Esophagus squamous epithelium (tissue), 4 donors: ENCODE data around the gene CD93.

Experiments
- POLR2A ChIP-seq, 4 donors: fragments of 450-650 bp; IDR thresholded peaks; one replicate each; pipeline ENCODE4 v1.6.1; 2017; ENCODE audit warnings: antibody characterized with exemption in 4 of 4, mild to moderate bottlenecking in 4 of 4, moderate library complexity in 3 of 4
- TF ChIP-seq, protein P1 (sequence below), 6 experiments: fragments of 450-650 bp in 4 of 6; fragments of 200-600 bp in 2 of 6; sonication (generic) in 2 of 6; IDR thresholded peaks; one replicate each; pipeline ENCODE4 v1.5.1; 2016 to 2019; ENCODE audit warnings: antibody characterized with exemption in 6 of 6, mild to moderate bottlenecking in 4 of 6, moderate library complexity in 4 of 6

DNA sequence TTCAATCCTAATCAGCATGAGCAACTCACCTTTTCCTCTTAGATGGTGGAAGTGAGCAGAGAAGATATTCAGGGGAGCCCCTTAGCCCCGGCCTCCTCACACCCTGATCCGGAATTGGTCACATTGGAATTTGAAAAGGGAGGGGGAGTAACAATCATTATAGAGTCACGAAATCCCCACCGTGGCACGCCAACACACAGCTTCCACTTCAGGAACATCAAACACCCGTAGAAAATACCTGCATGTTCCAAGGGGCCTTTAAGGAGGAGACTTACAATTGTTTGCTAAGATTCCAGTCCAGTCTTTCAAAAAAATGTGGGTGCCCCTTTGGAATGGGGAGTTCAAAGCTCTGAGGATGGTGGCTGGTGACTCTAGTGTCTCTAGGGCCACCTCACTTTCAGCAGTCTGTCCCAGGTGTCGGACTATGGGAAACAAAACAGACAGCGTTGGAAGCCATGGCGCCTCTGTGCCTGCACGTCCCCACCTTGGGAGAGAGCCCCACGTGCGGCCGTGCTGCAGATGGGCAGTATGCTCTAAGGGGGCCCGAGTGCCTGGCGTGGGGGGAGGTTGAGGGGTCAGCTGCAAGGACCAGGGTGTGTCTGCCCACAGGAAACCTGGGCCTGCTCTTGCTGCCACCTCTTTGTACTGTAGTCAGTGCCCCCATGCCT, 2.4 kb downstream of the CD93 start:
- TF ChIP-seq, protein P1, sequence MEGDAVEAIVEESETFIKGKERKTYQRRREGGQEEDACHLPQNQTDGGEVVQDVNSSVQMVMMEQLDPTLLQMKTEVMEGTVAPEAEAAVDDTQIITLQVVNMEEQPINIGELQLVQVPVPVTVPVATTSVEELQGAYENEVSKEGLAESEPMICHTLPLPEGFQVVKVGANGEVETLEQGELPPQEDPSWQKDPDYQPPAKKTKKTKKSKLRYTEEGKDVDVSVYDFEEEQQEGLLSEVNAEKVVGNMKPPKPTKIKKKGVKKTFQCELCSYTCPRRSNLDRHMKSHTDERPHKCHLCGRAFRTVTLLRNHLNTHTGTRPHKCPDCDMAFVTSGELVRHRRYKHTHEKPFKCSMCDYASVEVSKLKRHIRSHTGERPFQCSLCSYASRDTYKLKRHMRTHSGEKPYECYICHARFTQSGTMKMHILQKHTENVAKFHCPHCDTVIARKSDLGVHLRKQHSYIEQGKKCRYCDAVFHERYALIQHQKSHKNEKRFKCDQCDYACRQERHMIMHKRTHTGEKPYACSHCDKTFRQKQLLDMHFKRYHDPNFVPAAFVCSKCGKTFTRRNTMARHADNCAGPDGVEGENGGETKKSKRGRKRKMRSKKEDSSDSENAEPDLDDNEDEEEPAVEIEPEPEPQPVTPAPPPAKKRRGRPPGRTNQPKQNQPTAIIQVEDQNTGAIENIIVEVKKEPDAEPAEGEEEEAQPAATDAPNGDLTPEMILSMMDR (IDR thresholded peaks at IDR 0.05): no peak
- TF ChIP-seq POLR2A (IDR thresholded peaks at IDR 0.05): no peak
